Stomach (tissue), 4 donors: Measurements from ENCODE around the gene CHD9.

ENCODE experiments used
- CTCF ChIP-seq, 7 experiments: fragments of 450-650 bp in 4 of 7; fragments of 200-600 bp in 3 of 7; sonication (generic) in 3 of 7; IDR thresholded peaks; one replicate each; pipeline ENCODE4 v1.5.1; 2016 to 2019; ENCODE audit warnings: antibody characterized with exemption in 7 of 7, control low read depth in 2 of 7, mild to moderate bottlenecking in 1 of 7
- POLR2A ChIP-seq, 4 donors: fragments of 450-650 bp; IDR thresholded peaks; one replicate each; pipeline ENCODE4 v1.6.1; 2016; ENCODE audit warnings: antibody characterized with exemption in 4 of 4, control low read depth in 2 of 4, mild to moderate bottlenecking in 1 of 4, moderate library complexity in 1 of 4

DNA sequence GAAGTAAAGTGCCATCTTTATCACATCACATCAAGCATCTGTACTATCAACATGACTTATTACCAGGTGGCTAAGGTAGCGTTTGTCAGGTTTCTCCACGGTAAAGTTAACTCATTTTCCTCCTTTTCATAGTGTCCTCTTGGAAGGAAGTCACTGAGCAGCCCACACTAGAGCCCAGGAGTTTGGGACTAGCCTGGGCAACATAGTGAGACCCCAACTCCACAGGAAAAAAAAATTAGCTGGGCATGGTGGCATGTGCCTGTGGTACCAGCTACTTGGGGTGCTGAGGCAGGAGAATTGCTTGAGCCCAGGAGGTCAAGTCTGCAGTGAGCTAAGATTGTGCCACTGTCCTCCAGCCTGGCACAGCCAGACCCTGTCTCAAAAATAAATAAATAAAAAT, 12.9 kb downstream of the CHD9 start:
- TF ChIP-seq POLR2A (IDR thresholded peaks at IDR 0.05) = no peak
- no peak for TF ChIP-seq CTCF (IDR thresholded peaks at IDR 0.05)
